Mesenchymal stem cell (in vitro differentiated cells and primary cell): ENCODE data around the gene ZNF407.

ENCODE experiments used
- DNase-seq: peaks from one replicate; pipeline ENCODE4 v3.0.0-alpha.2; 2013
- H2AFZ ChIP-seq: one replicate; pipeline ENCODE4 v1.6.1; 2013; ENCODE audit warnings: low read depth, mild to moderate bottlenecking, control low read depth, inconsistent platforms, low read length, moderate library complexity
- H2AK5ac ChIP-seq: 2 replicates; pipeline ENCODE4 v1.6.1; 2013; ENCODE audit warnings: low read length, moderate library complexity, mild to moderate bottlenecking, inconsistent platforms; ENCODE audit not compliant: severe bottlenecking
- H2BK120ac ChIP-seq: one replicate; pipeline ENCODE4 v1.6.1; 2013; ENCODE audit warnings: low read depth, mild to moderate bottlenecking, inconsistent platforms, low read length, moderate library complexity
- H2BK12ac ChIP-seq, 2 experiments: one replicate each; pipeline ENCODE4 v1.6.1; 2013; ENCODE audit warnings: inconsistent platforms in 2 of 2, low read length in 2 of 2, mild to moderate bottlenecking in 2 of 2, moderate library complexity in 2 of 2, control low read depth in 1 of 2
- H2BK15ac ChIP-seq: one replicate; pipeline ENCODE4 v1.6.1; 2013; ENCODE audit warnings: mild to moderate bottlenecking, low read depth, inconsistent platforms; ENCODE audit not compliant: poor library complexity, severe bottlenecking
- H2BK5ac ChIP-seq: 2 replicates; pipeline ENCODE4 v1.6.1; 2013; ENCODE audit warnings: low read depth, mild to moderate bottlenecking, low read length, control low read depth, inconsistent platforms; ENCODE audit not compliant: poor library complexity, severe bottlenecking
- H3K14ac ChIP-seq, 2 experiments: one replicate each; pipeline ENCODE4 v1.6.1; 2013; ENCODE audit warnings: inconsistent platforms in 2 of 2, low read length in 2 of 2, control low read depth in 1 of 2, mild to moderate bottlenecking in 1 of 2, moderate library complexity in 1 of 2
- H3K18ac ChIP-seq, 2 experiments: one replicate each; pipeline ENCODE4 v1.6.1; 2013; ENCODE audit warnings: inconsistent platforms in 2 of 2, low read length in 2 of 2, control low read depth in 1 of 2, low read depth in 1 of 2, mild to moderate bottlenecking in 1 of 2
- H3K23ac ChIP-seq, 2 experiments: one replicate each; pipeline ENCODE4 v1.6.1; 2013; ENCODE audit warnings: inconsistent platforms in 2 of 2, low read length in 2 of 2, mild to moderate bottlenecking in 2 of 2, moderate library complexity in 2 of 2, control low read depth in 1 of 2
- H3K27ac ChIP-seq: 2 replicates; pipeline ENCODE4 v1.5.1; 2013; ENCODE audit warnings: mild to moderate bottlenecking, moderate library complexity, low read length, control low read depth, inconsistent platforms; ENCODE audit not compliant: poor library complexity, severe bottlenecking
- H3K27me3 ChIP-seq, 2 experiments: 2 replicates each; pipeline versions ENCODE4 v1.6.1 to v1.7.0; 2013; ENCODE audit warnings: low read length in 2 of 2, mild to moderate bottlenecking in 2 of 2, moderate library complexity in 2 of 2, control low read depth in 1 of 2, inconsistent platforms in 1 of 2; ENCODE audit not compliant: control insufficient read depth in 1 of 2, insufficient read depth in 1 of 2
- H3K36me3 ChIP-seq, 2 experiments: 2 replicates each; pipeline versions ENCODE4 v1.6.1 to v1.7.0; 2013; ENCODE audit warnings: low read length in 2 of 2, control low read depth in 1 of 2, inconsistent platforms in 1 of 2, low read depth in 1 of 2, mild to moderate bottlenecking in 1 of 2; ENCODE audit not compliant: insufficient read depth in 2 of 2, control insufficient read depth in 1 of 2
- H3K4ac ChIP-seq, 2 experiments: one replicate each; pipeline ENCODE4 v1.6.1; 2013; ENCODE audit warnings: inconsistent platforms in 2 of 2, low read length in 2 of 2, mild to moderate bottlenecking in 2 of 2, moderate library complexity in 2 of 2, control low read depth in 1 of 2, low read depth in 1 of 2
- H3K4me1 ChIP-seq: 2 replicates; pipeline ENCODE4 v1.6.1; 2013; ENCODE audit warnings: low read depth, low read length, control low read depth; ENCODE audit not compliant: control insufficient read depth, insufficient read depth
- H3K4me2 ChIP-seq: 2 replicates; pipeline ENCODE4 v1.6.1; 2013; ENCODE audit warnings: low read length, mild to moderate bottlenecking, inconsistent platforms; ENCODE audit not compliant: poor library complexity, severe bottlenecking
- H3K4me3 ChIP-seq, 2 experiments: 2 replicates each; pipeline versions ENCODE4 v1.5.1 to v1.7.0; 2013; ENCODE audit warnings: low read length in 2 of 2, mild to moderate bottlenecking in 2 of 2, control low read depth in 1 of 2, low read depth in 1 of 2; ENCODE audit not compliant: insufficient read depth in 1 of 2
- H3K79me1 ChIP-seq: replicated peaks from 2 replicates; pipeline ENCODE4 v1.6.1; 2013; ENCODE audit warnings: mild to moderate bottlenecking, control low read depth, low read length, inconsistent platforms; ENCODE audit not compliant: poor library complexity, severe bottlenecking
- H3K9ac ChIP-seq: 2 replicates; pipeline ENCODE4 v1.7.0; 2013; ENCODE audit warnings: mild to moderate bottlenecking, low read length, moderate library complexity
- H3K9me3 ChIP-seq: 2 replicates; pipeline ENCODE4 v1.7.0; 2013; ENCODE audit warnings: mild to moderate bottlenecking, low read length; ENCODE audit not compliant: control insufficient read depth
- H4K8ac ChIP-seq: one replicate; pipeline ENCODE4 v1.6.1; 2013; ENCODE audit warnings: inconsistent platforms, mild to moderate bottlenecking, low read length, moderate library complexity
- H4K91ac ChIP-seq: one replicate; pipeline ENCODE4 v1.6.1; 2013; ENCODE audit warnings: mild to moderate bottlenecking, low read length, inconsistent platforms
- WGBS: methylation state at CpG from one replicate; pipeline ENCODE4 v1.1.7; 2013; ENCODE audit warnings: mixed read lengths; 5-methylcytosine and 5-hydroxymethylcytosine counted together

ZNF407 gene

GRCh38 chr18:75000920-75001319, 403.2 kb downstream of the ZNF407 start:
- Histone ChIP-seq H3K27ac (no peak overlapping the region), H3K4me1 (no peaks in the 10 kb centered on the region), H2BK5ac (no peak overlapping the region), H4K8ac (no peak overlapping the region), H2BK120ac (no peak overlapping the region), H3K9me3 (no peaks in the 10 kb centered on the region), H3K27me3 (no peaks in the 10 kb centered on the region), H3K14ac (no peak overlapping the region), H3K36me3 (no peaks in the 10 kb centered on the region), H2AK5ac (no peak overlapping the region), H3K4ac (no peak overlapping the region), H3K23ac (no peak overlapping the region), H4K91ac (no peak overlapping the region), H3K4me2 (no peak overlapping the region), H3K9ac (no peak overlapping the region), H3K18ac (no peak overlapping the region), H2BK12ac (no peak overlapping the region), H2AFZ (no peak overlapping the region), H3K4me3 (no peak overlapping the region), H2BK15ac (no peak overlapping the region), H3K79me1 (peaks cover 4% of the 10 kb centered on the region)
- WGBS: 91% methylated on average over 3 of the region's 3 CpGs
- no peak for DNase-seq

- no peak overlapping the region for H2BK120ac ChIP-seq
- H4K91ac ChIP-seq: no peak overlapping the region
- H2BK15ac ChIP-seq: no peak overlapping the region
- H3K36me3 ChIP-seq: no peaks in the 10 kb centered on the region
- no peak overlapping the region for H3K4ac ChIP-seq
- peak; percentile 14 for DNase-seq
- H2BK5ac ChIP-seq: no peak overlapping the region
- no peak overlapping the region for H3K9ac ChIP-seq
- H3K4me2 ChIP-seq: no peak overlapping the region
- no peak overlapping the region for H2AK5ac ChIP-seq
- H3K4me1 ChIP-seq: no peaks in the 10 kb centered on the region
- no peaks in the 10 kb centered on the region for H3K27me3 ChIP-seq
- no peak overlapping the region for H3K18ac ChIP-seq
- H4K8ac ChIP-seq: no peak overlapping the region
- no peak overlapping the region for H3K4me3 ChIP-seq
- H3K9me3 ChIP-seq: no peaks in the 10 kb centered on the region
- no peak overlapping the region for H3K27ac ChIP-seq
- H2BK12ac ChIP-seq: no peak overlapping the region
- H3K14ac ChIP-seq: no peak overlapping the region
- no peak overlapping the region for H3K23ac ChIP-seq
- WGBS: no CpG with 5 or more reads among the region's 2 CpGs
- H2AFZ ChIP-seq: no peak overlapping the region
- peaks cover 3% of the 10 kb centered on the region for H3K79me1 ChIP-seq
Observed at GRCh38 chr18:75003039-75003438, 405.4 kb downstream of the ZNF407 start.

- no peak overlapping the region for H3K4ac ChIP-seq
- H3K23ac ChIP-seq: no peak overlapping the region
- no peaks in the 10 kb centered on the region for H3K4me1 ChIP-seq
- H2BK15ac ChIP-seq: no peak overlapping the region
- no peak overlapping the region for H2BK5ac ChIP-seq
- H3K9ac ChIP-seq: no peak overlapping the region
- H4K91ac ChIP-seq: no peak overlapping the region
- no peaks in the 10 kb centered on the region for H3K36me3 ChIP-seq
- no peak overlapping the region for H4K8ac ChIP-seq
- no peak overlapping the region for H2BK12ac ChIP-seq
- H3K18ac ChIP-seq: no peak overlapping the region
- 96% methylated on average over 20 of the region's 23 CpGs for WGBS
- H3K27ac ChIP-seq: no peak overlapping the region
- H2AFZ ChIP-seq: no peak overlapping the region
- H3K4me2 ChIP-seq: no peak overlapping the region
- no peak for DNase-seq
- H3K4me3 ChIP-seq: no peak overlapping the region
- peaks cover 6% of the 10 kb centered on the region for H3K79me1 ChIP-seq
- no peak overlapping the region for H3K14ac ChIP-seq
- no peak overlapping the region for H2AK5ac ChIP-seq
- H3K9me3 ChIP-seq: no peaks in the 10 kb centered on the region
- no peaks in the 10 kb centered on the region for H3K27me3 ChIP-seq
- H2BK120ac ChIP-seq: no peak overlapping the region
Observed at GRCh38 chr18:75003764-75004690, 406.4 kb downstream of the ZNF407 start.

GRCh38 chr18:75005626-75006025, 408.0 kb downstream of the ZNF407 start:
- 94% methylated on average over 5 of the region's 8 CpGs for WGBS
- H3K23ac ChIP-seq: no peak overlapping the region

More at GRCh38 chr18:75005626-75006025, 408.0 kb downstream of the ZNF407 start:
- Histone ChIP-seq H3K9me3 (no peaks in the 10 kb centered on the region), H4K8ac (no peak overlapping the region), H3K4me1 (no peaks in the 10 kb centered on the region), H3K4ac (no peak overlapping the region), H3K18ac (no peak overlapping the region), H3K79me1 (peaks cover 6% of the 10 kb centered on the region), H3K36me3 (no peaks in the 10 kb centered on the region), H3K4me2 (no peak overlapping the region), H4K91ac (no peak overlapping the region), H3K27me3 (no peaks in the 10 kb centered on the region), H3K14ac (no peak overlapping the region), H2BK12ac (no peak overlapping the region), H3K27ac (no peak overlapping the region), H3K4me3 (no peak overlapping the region), H2BK5ac (no peak overlapping the region), H2BK120ac (no peak overlapping the region), H2AK5ac (no peak overlapping the region), H2AFZ (no peak overlapping the region), H3K9ac (no peak overlapping the region), H2BK15ac (no peak overlapping the region)
- DNase-seq: no peak
